GM12878 (cell line): ENCODE results near the gene UBL4A. TPM values are rescaled to one million over a fixed set of nuclear protein-coding genes. Genes with fewer than 3 reads are reported as not detected.

ENCODE experiments used
- ATF7 ChIP-seq: fragments of 450-650 bp; IDR thresholded peaks from 2 replicates; pipeline ENCODE4 v1.6.1; 2016; ENCODE audit warnings: low read depth, mild to moderate bottlenecking
- CEBPB ChIP-seq, 2 experiments: fragments of 150-350 bp in 1 of 2; IDR thresholded peaks; 2 replicates each; pipeline ENCODE4 v1.6.1; 2012 to 2014; ENCODE audit warnings: low read depth in 2 of 2, low read length in 2 of 2, borderline replicate concordance in 1 of 2, inconsistent platforms in 1 of 2
- EP300 ChIP-seq, 2 experiments: fragments of 150-350 bp in 1 of 2; IDR thresholded peaks; 2 replicates each; pipeline ENCODE4 v1.6.1; 2011 to 2012; ENCODE audit warnings: low read depth in 2 of 2, low read length in 2 of 2, borderline replicate concordance in 1 of 2, improper control_type of control experiment in 1 of 2, inconsistent platforms in 1 of 2; ENCODE audit not compliant: control insufficient read depth in 1 of 2
- EZH2 ChIP-seq: IDR thresholded peaks from 2 replicates; pipeline ENCODE4 v1.6.1; 2012; ENCODE audit warnings: low read depth, mild to moderate bottlenecking, control low read depth, inconsistent platforms, low read length, borderline replicate concordance; ENCODE audit not compliant: control insufficient read depth
- FOXK2 ChIP-seq: fragments of 450-650 bp; IDR thresholded peaks from 2 replicates; pipeline ENCODE4 v1.6.1; 2017; ENCODE audit warnings: mild to moderate bottlenecking, moderate library complexity
- IKZF1 ChIP-seq: fragments of 450-650 bp; conservative IDR thresholded peaks from 2 replicates; pipeline ENCODE4 v1.6.1; 2017; ENCODE audit warnings: antibody characterized with exemption, mild to moderate bottlenecking
- KDM1A ChIP-seq: fragments of 200-600 bp; sonication (generic); IDR thresholded peaks from 2 replicates; pipeline ENCODE4 v1.6.1; 2016; ENCODE audit warnings: borderline replicate concordance
- NFIC ChIP-seq: IDR thresholded peaks from 2 replicates; pipeline ENCODE4 v1.6.1; 2012; ENCODE audit warnings: low read depth, mild to moderate bottlenecking, inconsistent platforms, low read length, moderate library complexity
- POLR2AphosphoS5 ChIP-seq: IDR thresholded peaks from 2 replicates; pipeline ENCODE4 v1.6.1; 2011; ENCODE audit warnings: mild to moderate bottlenecking, low read length, inconsistent platforms
- RFX5 ChIP-seq: IDR thresholded peaks from 2 replicates; pipeline ENCODE4 v1.6.1; 2011; ENCODE audit warnings: low read depth, low read length, improper control_type of control experiment
- SMARCA5 ChIP-seq: fragments of 450-650 bp; IDR thresholded peaks from 2 replicates; pipeline ENCODE4 v1.6.1; 2017; ENCODE audit warnings: mild to moderate bottlenecking
- SREBF1 ChIP-seq: IDR thresholded peaks from 2 replicates; pipeline ENCODE4 v1.6.1; 2012; ENCODE audit warnings: mild to moderate bottlenecking, low read length
- STAT1 ChIP-seq: fragments of 450-650 bp; conservative IDR thresholded peaks from 2 replicates; pipeline ENCODE4 v1.6.1; 2014; ENCODE audit warnings: antibody characterized with exemption, mild to moderate bottlenecking
- TAF1 ChIP-seq: IDR thresholded peaks from 2 replicates; pipeline ENCODE4 v1.6.1; 2011; ENCODE audit warnings: mild to moderate bottlenecking, low read depth, low read length, borderline replicate concordance
- WRNIP1 ChIP-seq: IDR thresholded peaks from 2 replicates; pipeline ENCODE4 v1.6.1; 2011; ENCODE audit warnings: low read depth, low read length, improper control_type of control experiment, borderline replicate concordance
- YBX1 ChIP-seq: fragments of 450-650 bp; IDR thresholded peaks from 2 replicates; pipeline ENCODE4 v1.6.1; 2016; ENCODE audit warnings: antibody characterized with exemption
- polyA plus RNA-seq, 11 experiments: library from polyadenylated mRNA; depleted of rRNA in 4 of 11; unstranded in 6 of 11; stranded (reverse) in 5 of 11; fragments of >200 nt; fragmentation: Nextera tagmentation in 4 of 11; fragmentation: Illumina TruSeq in 1 of 11; extraction: Ambion mirVana in 4 of 11; extraction: Trizol in 1 of 11; gene quantifications; 1 replicate in 1 of 11; 2 replicates in 10 of 11; pipeline versions ENCODE4 v1.2.1 to v1.2.3, GENCODE V29; 2011 to 2016; ENCODE audit warnings: inconsistent platforms in 2 of 11, missing spikeins in 2 of 11, low read depth in 1 of 11
- total RNA-seq, 4 experiments: library from RNA; depleted of rRNA in 3 of 4; stranded (reverse); fragments of >200 nt in 3 of 4; fragmentation: Illumina TruSeq in 1 of 4; extraction: Trizol in 1 of 4; gene quantifications; 2 replicates each; pipeline versions ENCODE4 v1.2.1 to v1.2.3, GENCODE V29; 2013 to 2021
- TF ChIP-seq, protein P1 (sequence below): fragments of 450-650 bp; IDR thresholded peaks from 2 replicates; pipeline ENCODE4 v1.6.1; 2016; ENCODE audit warnings: mild to moderate bottlenecking, moderate library complexity, borderline replicate concordance
- TF ChIP-seq, protein P2 (sequence below): fragments of 450-650 bp; IDR thresholded peaks from 2 replicates; pipeline ENCODE4 v1.6.1; 2017; ENCODE audit warnings: mild to moderate bottlenecking
- TF ChIP-seq, protein P3 (sequence below): IDR thresholded peaks from 2 replicates; pipeline ENCODE4 v1.6.1; 2012; ENCODE audit warnings: low read depth, low read length, improper control_type of control experiment
- TF ChIP-seq, protein P4 (sequence below): IDR thresholded peaks from 2 replicates; pipeline ENCODE4 v1.6.1; 2012; ENCODE audit warnings: low read length, inconsistent platforms
- TF ChIP-seq, protein P5 (sequence below): IDR thresholded peaks from 2 replicates; pipeline ENCODE4 v1.6.1; 2011; ENCODE audit warnings: low read depth, mild to moderate bottlenecking, low read length, moderate library complexity, borderline replicate concordance; ENCODE audit errors: extremely low read depth

UBL4A gene
- total and polyA plus RNA-seq, 10 of the 15 experiments (the other 5 are each of a cell fraction or from before 2014, with no cell fraction given), result 4.2 to 49.9 (median 34.0) TPM

DNA sequence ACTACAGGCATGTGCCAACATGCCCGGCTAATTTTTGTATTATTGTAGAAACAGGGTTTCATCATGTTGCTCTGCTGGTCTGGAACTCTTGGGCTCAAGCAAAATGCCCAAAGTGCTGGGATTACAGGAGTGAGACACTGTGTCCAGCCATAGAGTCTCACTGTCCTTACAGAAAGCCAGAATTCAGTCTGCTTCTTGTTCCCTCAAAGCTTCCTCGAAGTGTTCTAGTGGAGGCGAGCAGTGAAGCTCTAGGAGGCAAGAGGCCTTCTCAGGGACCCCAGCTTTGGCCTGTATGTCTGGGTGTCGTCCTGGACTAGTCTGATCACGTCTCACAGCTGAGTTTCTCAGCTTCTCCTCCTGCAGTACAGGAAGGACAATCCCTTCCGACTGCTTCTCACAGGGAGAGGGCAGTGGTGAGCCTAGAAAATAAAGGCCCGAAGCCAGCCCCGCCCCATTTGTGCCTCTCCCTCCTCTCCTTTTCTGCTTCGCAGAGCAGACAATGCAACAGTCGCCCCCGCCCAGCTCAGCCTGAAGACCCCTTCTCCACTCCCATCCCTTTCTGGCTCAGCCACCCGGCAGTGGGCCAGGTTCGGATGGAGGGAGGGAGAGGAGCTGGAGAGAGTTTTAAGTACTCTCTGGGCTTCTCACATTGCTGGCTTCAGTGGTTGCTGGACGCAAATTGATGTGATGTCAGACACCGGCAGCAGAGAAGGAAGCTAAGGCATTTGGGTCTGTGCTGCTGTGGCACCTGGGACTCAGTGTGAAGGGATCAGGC lies 40.7 kb upstream of the UBL4A start (continued):
- TF ChIP-seq, protein P1, sequence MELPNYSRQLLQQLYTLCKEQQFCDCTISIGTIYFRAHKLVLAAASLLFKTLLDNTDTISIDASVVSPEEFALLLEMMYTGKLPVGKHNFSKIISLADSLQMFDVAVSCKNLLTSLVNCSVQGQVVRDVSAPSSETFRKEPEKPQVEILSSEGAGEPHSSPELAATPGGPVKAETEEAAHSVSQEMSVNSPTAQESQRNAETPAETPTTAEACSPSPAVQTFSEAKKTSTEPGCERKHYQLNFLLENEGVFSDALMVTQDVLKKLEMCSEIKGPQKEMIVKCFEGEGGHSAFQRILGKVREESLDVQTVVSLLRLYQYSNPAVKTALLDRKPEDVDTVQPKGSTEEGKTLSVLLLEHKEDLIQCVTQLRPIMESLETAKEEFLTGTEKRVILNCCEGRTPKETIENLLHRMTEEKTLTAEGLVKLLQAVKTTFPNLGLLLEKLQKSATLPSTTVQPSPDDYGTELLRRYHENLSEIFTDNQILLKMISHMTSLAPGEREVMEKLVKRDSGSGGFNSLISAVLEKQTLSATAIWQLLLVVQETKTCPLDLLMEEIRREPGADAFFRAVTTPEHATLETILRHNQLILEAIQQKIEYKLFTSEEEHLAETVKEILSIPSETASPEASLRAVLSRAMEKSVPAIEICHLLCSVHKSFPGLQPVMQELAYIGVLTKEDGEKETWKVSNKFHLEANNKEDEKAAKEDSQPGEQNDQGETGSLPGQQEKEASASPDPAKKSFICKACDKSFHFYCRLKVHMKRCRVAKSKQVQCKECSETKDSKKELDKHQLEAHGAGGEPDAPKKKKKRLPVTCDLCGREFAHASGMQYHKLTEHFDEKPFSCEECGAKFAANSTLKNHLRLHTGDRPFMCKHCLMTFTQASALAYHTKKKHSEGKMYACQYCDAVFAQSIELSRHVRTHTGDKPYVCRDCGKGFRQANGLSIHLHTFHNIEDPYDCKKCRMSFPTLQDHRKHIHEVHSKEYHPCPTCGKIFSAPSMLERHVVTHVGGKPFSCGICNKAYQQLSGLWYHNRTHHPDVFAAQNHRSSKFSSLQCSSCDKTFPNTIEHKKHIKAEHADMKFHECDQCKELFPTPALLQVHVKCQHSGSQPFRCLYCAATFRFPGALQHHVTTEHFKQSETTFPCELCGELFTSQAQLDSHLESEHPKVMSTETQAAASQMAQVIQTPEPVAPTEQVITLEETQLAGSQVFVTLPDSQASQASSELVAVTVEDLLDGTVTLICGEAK, result no peak
- TF ChIP-seq SMARCA5 (no peak), KDM1A (no peak), STAT1 (no peak), TAF1 (peak; percentile 50; the same call in 1 of the 2 replicates), EP300 (IDR thresholded peaks at IDR 0.05; ENCODE audit: borderline replicate concordance in 1 of 2, control insufficient read depth in 1 of 2, low read depth in 2 of 2, low read length in 2 of 2) (no peak), FOXK2 (no peak), NFIC (no peak), WRNIP1 (no peak), ATF7 (0 out of 2 replicates have a peak, but pooled peaks have one; percentile 14), SREBF1 (no peak), RFX5 (no peak), EZH2 (no peak), CEBPB (IDR thresholded peaks at IDR 0.05; ENCODE audit: borderline replicate concordance in 1 of 2, low read depth in 2 of 2, low read length in 2 of 2) (no peak), IKZF1 (peak; percentile 59), YBX1 (no peak), POLR2AphosphoS5 (peak; percentile 59; the same call in 1 of the 2 replicates)
- TF ChIP-seq, protein P2, sequence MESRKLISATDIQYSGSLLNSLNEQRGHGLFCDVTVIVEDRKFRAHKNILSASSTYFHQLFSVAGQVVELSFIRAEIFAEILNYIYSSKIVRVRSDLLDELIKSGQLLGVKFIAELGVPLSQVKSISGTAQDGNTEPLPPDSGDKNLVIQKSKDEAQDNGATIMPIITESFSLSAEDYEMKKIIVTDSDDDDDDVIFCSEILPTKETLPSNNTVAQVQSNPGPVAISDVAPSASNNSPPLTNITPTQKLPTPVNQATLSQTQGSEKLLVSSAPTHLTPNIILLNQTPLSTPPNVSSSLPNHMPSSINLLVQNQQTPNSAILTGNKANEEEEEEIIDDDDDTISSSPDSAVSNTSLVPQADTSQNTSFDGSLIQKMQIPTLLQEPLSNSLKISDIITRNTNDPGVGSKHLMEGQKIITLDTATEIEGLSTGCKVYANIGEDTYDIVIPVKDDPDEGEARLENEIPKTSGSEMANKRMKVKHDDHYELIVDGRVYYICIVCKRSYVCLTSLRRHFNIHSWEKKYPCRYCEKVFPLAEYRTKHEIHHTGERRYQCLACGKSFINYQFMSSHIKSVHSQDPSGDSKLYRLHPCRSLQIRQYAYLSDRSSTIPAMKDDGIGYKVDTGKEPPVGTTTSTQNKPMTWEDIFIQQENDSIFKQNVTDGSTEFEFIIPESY, result no peak
- TF ChIP-seq, protein P3, sequence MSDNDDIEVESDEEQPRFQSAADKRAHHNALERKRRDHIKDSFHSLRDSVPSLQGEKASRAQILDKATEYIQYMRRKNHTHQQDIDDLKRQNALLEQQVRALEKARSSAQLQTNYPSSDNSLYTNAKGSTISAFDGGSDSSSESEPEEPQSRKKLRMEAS, result no peak; the same call in 1 of the 2 replicates
- TF ChIP-seq, protein P4, sequence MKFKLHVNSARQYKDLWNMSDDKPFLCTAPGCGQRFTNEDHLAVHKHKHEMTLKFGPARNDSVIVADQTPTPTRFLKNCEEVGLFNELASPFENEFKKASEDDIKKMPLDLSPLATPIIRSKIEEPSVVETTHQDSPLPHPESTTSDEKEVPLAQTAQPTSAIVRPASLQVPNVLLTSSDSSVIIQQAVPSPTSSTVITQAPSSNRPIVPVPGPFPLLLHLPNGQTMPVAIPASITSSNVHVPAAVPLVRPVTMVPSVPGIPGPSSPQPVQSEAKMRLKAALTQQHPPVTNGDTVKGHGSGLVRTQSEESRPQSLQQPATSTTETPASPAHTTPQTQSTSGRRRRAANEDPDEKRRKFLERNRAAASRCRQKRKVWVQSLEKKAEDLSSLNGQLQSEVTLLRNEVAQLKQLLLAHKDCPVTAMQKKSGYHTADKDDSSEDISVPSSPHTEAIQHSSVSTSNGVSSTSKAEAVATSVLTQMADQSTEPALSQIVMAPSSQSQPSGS, result no peak
- TF ChIP-seq, protein P5, sequence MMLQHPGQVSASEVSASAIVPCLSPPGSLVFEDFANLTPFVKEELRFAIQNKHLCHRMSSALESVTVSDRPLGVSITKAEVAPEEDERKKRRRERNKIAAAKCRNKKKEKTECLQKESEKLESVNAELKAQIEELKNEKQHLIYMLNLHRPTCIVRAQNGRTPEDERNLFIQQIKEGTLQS, result no peak
